GM12878 (cell line): ENCODE measurements around the gene DNAJA1. TPM values are rescaled to one million over a fixed set of nuclear protein-coding genes. Genes with fewer than 3 reads are reported as not detected.

ENCODE experiments used
- ASH2L ChIP-seq: fragments of 300-600, 200-600 bp; sonication (generic); IDR thresholded peaks from 2 replicates; pipeline ENCODE4 v1.6.1; 2017; ENCODE audit warnings: low read depth, mild to moderate bottlenecking, borderline replicate concordance
- BHLHE40 ChIP-seq, 2 experiments: fragments of 450-650 bp in 1 of 2; IDR thresholded peaks; 2 replicates each; pipeline ENCODE4 v1.6.1; 2011 to 2017; ENCODE audit warnings: low read depth in 2 of 2, borderline replicate concordance in 1 of 2, improper control_type of control experiment in 1 of 2, low read length in 1 of 2, mild to moderate bottlenecking in 1 of 2
- EGR1 ChIP-seq, 2 experiments: IDR thresholded peaks; 1 replicate in 1 of 2; 2 replicates in 1 of 2; pipeline ENCODE4 v1.6.1; 2011 to 2012; ENCODE audit warnings: low read depth in 2 of 2, low read length in 2 of 2, borderline replicate concordance in 1 of 2, mild to moderate bottlenecking in 1 of 2, moderate library complexity in 1 of 2
- ETV6 ChIP-seq, 2 experiments: fragments of 450-650 bp in 1 of 2; IDR thresholded peaks in 1 of 2; conservative IDR thresholded peaks in 1 of 2; 2 replicates each; pipeline ENCODE4 v1.6.1; 2014; ENCODE audit warnings: antibody characterized with exemption in 1 of 2, borderline replicate concordance in 1 of 2, low read depth in 1 of 2, mild to moderate bottlenecking in 1 of 2, moderate library complexity in 1 of 2
- GABPA ChIP-seq: IDR thresholded peaks from 2 replicates; pipeline ENCODE4 v1.6.1; 2014; ENCODE audit warnings: antibody characterized with exemption, low read depth, mild to moderate bottlenecking, inconsistent platforms
- HDAC2 ChIP-seq: fragments of 200-600 bp; sonication (generic); IDR thresholded peaks from 2 replicates; pipeline ENCODE4 v1.6.1; 2017
- HDAC6 ChIP-seq: fragments of 200-600 bp; sonication (generic); IDR thresholded peaks from one replicate; pipeline ENCODE4 v1.8.0; 2017; ENCODE audit warnings: antibody characterized with exemption; ENCODE audit not compliant: unreplicated experiment
- NBN ChIP-seq: fragments of 450-650 bp; IDR thresholded peaks from 2 replicates; pipeline ENCODE4 v1.6.1; 2016
- PAX8 ChIP-seq: fragments of 450-650 bp; IDR thresholded peaks from 2 replicates; pipeline ENCODE4 v1.6.1; 2017; ENCODE audit warnings: mild to moderate bottlenecking, moderate library complexity
- RB1 ChIP-seq: fragments of 450-650 bp; formaldehyde crosslinking; IDR thresholded peaks from 2 replicates; pipeline ENCODE4 v1.6.1; 2017; ENCODE audit warnings: mild to moderate bottlenecking, borderline replicate concordance
- SPI1 ChIP-seq: IDR thresholded peaks from 2 replicates; pipeline ENCODE4 v1.6.1; 2011; ENCODE audit warnings: low read depth, mild to moderate bottlenecking, low read length, moderate library complexity, borderline replicate concordance; ENCODE audit not compliant: insufficient read depth
- SRF ChIP-seq, 2 experiments: IDR thresholded peaks; 2 replicates each; pipeline ENCODE4 v1.6.1; 2011; ENCODE audit warnings: low read depth in 2 of 2, low read length in 2 of 2, mild to moderate bottlenecking in 1 of 2, moderate library complexity in 1 of 2
- polyA plus RNA-seq, 11 experiments: library from polyadenylated mRNA; depleted of rRNA in 4 of 11; unstranded in 6 of 11; stranded (reverse) in 5 of 11; fragments of >200 nt; fragmentation: Nextera tagmentation in 4 of 11; fragmentation: Illumina TruSeq in 1 of 11; extraction: Ambion mirVana in 4 of 11; extraction: Trizol in 1 of 11; gene quantifications; 1 replicate in 1 of 11; 2 replicates in 10 of 11; pipeline versions ENCODE4 v1.2.1 to v1.2.3, GENCODE V29; 2011 to 2016; ENCODE audit warnings: inconsistent platforms in 2 of 11, missing spikeins in 2 of 11, low read depth in 1 of 11
- total RNA-seq, 4 experiments: library from RNA; depleted of rRNA in 3 of 4; stranded (reverse); fragments of >200 nt in 3 of 4; fragmentation: Illumina TruSeq in 1 of 4; extraction: Trizol in 1 of 4; gene quantifications; 2 replicates each; pipeline versions ENCODE4 v1.2.1 to v1.2.3, GENCODE V29; 2013 to 2021
- TF ChIP-seq, protein P1 (sequence below): fragments of 450-650 bp; IDR thresholded peaks from 2 replicates; pipeline ENCODE4 v1.6.1; 2016; ENCODE audit warnings: mild to moderate bottlenecking
- TF ChIP-seq, protein P2 (sequence below): IDR thresholded peaks from 2 replicates; pipeline ENCODE4 v1.6.1; 2011; ENCODE audit warnings: mild to moderate bottlenecking, low read depth, low read length, moderate library complexity; ENCODE audit not compliant: insufficient replicate concordance
- TF ChIP-seq, protein P3 (sequence below): fragments of 450-650 bp; IDR thresholded peaks from 2 replicates; pipeline ENCODE4 v1.6.1; 2017; ENCODE audit warnings: mild to moderate bottlenecking, moderate library complexity
- TF ChIP-seq, protein P4 (sequence below): IDR thresholded peaks from 2 replicates; pipeline ENCODE4 v1.6.1; 2011; ENCODE audit warnings: borderline replicate concordance, low read depth, mild to moderate bottlenecking, moderate library complexity, mixed read lengths, low read length; ENCODE audit not compliant: insufficient read depth; ENCODE audit errors: extremely low read length
- TF ChIP-seq, protein P5 (sequence below): IDR thresholded peaks from 2 replicates; pipeline ENCODE4 v1.6.1; 2012; ENCODE audit warnings: low read depth, low read length, improper control_type of control experiment

Gene DNAJA1
- total and polyA plus RNA-seq, 10 of the 15 experiments (the other 5 are each of a cell fraction or from before 2014, with no cell fraction given), result 69.7 to 206 (median 146) TPM

DNA sequence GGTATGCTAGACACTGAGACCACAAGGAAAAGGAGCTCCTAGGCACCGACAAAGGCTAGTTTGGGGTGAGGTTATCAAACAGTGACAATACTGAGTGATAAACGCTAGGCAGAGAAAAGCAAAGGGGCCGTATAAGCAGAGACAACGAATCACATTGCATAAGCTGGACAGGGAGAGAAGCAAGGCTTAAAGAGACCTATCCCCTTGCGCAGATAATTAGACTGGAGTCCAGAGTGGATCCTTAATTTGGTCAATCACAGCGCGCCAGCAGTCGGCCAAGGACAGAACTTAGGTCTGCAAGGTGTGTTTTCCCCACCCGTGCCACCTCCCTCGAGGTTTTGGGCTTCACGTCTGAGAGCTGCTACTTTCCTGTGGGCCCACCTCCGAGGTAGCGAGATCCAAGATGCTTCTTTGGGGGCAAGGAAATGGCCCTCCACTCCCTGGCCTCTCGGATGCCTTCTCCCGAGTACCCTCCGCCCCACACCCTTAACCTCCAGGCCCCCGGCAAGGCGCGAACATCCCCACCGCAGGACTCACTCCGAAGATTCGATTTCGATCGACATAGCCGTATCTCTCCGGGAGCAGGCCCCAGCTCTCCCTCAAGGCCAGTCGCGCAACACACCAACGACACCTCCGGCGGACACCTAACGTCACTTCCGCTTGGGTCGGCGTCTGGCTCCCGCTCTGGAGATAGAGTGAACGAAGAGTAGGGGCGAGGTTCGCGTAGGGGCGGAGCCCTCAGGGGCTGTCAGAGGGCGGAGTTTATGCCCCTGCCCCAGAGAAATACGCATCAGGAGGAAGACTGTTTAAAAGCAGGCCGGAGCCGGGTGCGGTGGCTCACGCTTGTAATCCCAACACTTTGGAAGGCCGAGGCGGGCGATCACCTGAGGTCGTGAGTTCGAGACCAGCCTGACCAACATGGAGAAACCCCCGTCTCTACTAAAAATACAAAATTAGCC is 51.3 kb downstream of the DNAJA1 start, which contains the start of gene SMU1 (continued):
- TF ChIP-seq, protein P1, sequence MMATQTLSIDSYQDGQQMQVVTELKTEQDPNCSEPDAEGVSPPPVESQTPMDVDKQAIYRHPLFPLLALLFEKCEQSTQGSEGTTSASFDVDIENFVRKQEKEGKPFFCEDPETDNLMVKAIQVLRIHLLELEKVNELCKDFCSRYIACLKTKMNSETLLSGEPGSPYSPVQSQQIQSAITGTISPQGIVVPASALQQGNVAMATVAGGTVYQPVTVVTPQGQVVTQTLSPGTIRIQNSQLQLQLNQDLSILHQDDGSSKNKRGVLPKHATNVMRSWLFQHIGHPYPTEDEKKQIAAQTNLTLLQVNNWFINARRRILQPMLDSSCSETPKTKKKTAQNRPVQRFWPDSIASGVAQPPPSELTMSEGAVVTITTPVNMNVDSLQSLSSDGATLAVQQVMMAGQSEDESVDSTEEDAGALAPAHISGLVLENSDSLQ, result peak; percentile 83
- TF ChIP-seq, protein P2, sequence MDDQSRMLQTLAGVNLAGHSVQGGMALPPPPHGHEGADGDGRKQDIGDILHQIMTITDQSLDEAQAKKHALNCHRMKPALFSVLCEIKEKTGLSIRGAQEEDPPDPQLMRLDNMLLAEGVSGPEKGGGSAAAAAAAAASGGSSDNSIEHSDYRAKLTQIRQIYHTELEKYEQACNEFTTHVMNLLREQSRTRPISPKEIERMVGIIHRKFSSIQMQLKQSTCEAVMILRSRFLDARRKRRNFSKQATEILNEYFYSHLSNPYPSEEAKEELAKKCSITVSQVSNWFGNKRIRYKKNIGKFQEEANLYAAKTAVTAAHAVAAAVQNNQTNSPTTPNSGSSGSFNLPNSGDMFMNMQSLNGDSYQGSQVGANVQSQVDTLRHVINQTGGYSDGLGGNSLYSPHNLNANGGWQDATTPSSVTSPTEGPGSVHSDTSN, result no peak
- TF ChIP-seq, protein P3, sequence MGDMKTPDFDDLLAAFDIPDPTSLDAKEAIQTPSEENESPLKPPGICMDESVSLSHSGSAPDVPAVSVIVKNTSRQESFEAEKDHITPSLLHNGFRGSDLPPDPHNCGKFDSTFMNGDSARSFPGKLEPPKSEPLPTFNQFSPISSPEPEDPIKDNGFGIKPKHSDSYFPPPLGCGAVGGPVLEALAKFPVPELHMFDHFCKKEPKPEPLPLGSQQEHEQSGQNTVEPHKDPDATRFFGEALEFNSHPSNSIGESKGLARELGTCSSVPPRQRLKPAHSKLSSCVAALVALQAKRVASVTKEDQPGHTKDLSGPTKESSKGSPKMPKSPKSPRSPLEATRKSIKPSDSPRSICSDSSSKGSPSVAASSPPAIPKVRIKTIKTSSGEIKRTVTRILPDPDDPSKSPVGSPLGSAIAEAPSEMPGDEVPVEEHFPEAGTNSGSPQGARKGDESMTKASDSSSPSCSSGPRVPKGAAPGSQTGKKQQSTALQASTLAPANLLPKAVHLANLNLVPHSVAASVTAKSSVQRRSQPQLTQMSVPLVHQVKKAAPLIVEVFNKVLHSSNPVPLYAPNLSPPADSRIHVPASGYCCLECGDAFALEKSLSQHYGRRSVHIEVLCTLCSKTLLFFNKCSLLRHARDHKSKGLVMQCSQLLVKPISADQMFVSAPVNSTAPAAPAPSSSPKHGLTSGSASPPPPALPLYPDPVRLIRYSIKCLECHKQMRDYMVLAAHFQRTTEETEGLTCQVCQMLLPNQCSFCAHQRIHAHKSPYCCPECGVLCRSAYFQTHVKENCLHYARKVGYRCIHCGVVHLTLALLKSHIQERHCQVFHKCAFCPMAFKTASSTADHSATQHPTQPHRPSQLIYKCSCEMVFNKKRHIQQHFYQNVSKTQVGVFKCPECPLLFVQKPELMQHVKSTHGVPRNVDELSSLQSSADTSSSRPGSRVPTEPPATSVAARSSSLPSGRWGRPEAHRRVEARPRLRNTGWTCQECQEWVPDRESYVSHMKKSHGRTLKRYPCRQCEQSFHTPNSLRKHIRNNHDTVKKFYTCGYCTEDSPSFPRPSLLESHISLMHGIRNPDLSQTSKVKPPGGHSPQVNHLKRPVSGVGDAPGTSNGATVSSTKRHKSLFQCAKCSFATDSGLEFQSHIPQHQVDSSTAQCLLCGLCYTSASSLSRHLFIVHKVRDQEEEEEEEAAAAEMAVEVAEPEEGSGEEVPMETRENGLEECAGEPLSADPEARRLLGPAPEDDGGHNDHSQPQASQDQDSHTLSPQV, result no peak
- TF ChIP-seq GABPA (peak; percentile 97), EGR1 (IDR thresholded peaks at IDR 0.05; ENCODE audit: borderline replicate concordance in 1 of 2, low read depth in 2 of 2, low read length in 2 of 2) (no peak), SPI1 (0 out of 2 replicates have a peak, but pooled peaks have one; percentile 21), NBN (peak; percentile 97), ASH2L (no peak), HDAC6 (no peak), SRF (IDR thresholded peaks at IDR 0.05; ENCODE audit: low read depth in 2 of 2, low read length in 2 of 2) (peak in 1 of 2 experiments; percentile 80; a peak in 2 of 4 replicates), ETV6 (conservative IDR thresholded peaks at IDR 0.05 in 1 of 2, IDR thresholded peaks at IDR 0.05 in 1 of 2; ENCODE audit: borderline replicate concordance in 1 of 2, low read depth in 1 of 2) (no peak), BHLHE40 (IDR thresholded peaks at IDR 0.05; ENCODE audit: borderline replicate concordance in 1 of 2, low read depth in 2 of 2, low read length in 1 of 2) (no peak), HDAC2 (no peak), RB1 (peak; percentile 50; the same call in 1 of the 2 replicates), PAX8 (no peak)
- TF ChIP-seq, protein P4, sequence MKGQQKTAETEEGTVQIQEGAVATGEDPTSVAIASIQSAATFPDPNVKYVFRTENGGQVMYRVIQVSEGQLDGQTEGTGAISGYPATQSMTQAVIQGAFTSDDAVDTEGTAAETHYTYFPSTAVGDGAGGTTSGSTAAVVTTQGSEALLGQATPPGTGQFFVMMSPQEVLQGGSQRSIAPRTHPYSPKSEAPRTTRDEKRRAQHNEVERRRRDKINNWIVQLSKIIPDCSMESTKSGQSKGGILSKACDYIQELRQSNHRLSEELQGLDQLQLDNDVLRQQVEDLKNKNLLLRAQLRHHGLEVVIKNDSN, result no peak
- TF ChIP-seq, protein P5, sequence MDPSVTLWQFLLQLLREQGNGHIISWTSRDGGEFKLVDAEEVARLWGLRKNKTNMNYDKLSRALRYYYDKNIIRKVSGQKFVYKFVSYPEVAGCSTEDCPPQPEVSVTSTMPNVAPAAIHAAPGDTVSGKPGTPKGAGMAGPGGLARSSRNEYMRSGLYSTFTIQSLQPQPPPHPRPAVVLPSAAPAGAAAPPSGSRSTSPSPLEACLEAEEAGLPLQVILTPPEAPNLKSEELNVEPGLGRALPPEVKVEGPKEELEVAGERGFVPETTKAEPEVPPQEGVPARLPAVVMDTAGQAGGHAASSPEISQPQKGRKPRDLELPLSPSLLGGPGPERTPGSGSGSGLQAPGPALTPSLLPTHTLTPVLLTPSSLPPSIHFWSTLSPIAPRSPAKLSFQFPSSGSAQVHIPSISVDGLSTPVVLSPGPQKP, result 0 out of 2 replicates have a peak, but pooled peaks have one; percentile 11
